Suppressor macrophage (primary cell): Measurements from ENCODE around the gene CDH4.

Experiments
- DNase-seq, 4 experiments: peaks; one replicate each; pipeline ENCODE4 v3.0.0-alpha.2; 2020 to 2022

Gene CDH4

DNA sequence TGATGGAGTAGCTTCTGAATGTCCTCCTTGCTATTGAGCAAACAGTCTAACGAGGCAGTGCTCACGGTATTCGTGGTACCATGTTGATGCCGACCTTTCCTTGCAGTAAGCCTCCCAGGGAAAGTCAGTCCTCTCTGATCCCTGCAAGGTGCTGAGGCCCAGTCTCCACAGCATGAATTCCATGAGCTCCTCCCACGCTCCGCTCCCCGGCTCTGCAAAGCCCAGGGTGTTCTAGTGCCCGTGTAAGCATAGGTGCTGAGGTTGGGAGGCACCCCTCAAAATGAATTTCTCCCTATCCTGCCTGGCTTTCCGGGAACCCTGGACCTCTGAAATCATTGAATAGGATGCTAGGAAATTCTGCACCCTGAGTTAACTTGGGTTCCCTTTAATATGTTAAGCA lies 562.7 kb downstream of the CDH4 start:
- no peak for DNase-seq

DNA sequence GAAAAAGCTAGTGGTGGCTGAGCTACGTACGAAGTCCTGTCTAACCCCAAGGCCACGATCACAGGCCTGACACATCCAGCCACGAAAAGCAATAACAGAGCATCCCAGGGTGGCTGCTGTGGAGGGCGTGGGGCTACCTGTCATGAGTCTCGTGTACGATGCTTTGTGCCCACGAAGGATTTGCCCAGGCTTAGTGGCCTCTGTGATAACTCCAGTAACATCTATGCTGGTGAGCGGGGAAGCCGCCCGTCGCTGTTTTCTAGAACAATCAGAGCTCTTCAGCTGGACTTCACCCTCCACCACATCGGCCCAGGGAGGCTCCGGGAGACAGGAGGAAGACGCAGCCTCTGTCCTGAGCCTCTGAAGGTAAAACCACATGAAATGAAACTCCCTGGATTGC lies 563.1 kb downstream of the CDH4 start:
- DNase-seq, result no peak

GRCh38 chr20:61815678-61816077 lies 563.6 kb downstream of the CDH4 start:
- DNase-seq, result no peak

DNA sequence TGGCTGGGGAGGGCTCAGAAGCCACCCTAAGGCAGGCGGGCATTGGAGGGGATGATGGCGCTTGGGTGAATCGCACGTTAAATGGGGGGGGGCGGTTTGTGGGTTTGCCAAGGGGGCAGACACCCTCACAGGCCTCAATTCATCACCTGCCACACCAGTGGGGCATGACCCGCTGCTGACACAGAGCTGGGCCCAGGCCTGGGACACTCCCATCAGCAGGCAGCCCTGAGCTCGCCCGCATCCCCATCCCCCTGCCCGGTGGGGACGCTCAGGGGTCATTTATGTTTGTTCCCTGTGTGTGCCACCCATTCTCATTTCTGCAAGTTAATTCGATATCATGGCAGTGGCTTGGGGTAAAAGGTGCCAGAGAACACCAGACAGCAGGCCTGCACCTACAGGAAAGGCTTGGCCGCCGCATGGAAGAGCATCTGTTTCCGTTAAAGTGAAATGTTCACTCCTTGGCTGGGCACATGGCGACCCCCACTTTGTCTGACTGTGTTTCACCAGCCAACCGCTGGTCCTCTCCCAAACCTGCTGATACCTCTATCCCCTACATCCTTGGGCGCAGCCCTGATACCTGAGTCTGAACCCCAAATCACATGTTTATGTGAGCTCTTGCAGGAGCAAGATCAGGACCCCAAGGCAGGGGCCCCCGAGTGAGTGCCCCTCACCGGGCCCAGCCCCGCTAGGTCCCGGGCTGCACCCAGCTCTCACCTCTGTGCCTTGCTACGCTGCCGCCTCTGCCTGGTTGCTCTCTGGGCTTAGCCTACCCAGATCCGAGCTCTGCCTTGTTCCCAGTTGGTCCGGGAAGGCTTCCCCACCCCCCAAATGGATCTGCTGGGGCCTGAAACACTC lies 564.8 kb downstream of the CDH4 start:
- DNase-seq, result no peak

DNA sequence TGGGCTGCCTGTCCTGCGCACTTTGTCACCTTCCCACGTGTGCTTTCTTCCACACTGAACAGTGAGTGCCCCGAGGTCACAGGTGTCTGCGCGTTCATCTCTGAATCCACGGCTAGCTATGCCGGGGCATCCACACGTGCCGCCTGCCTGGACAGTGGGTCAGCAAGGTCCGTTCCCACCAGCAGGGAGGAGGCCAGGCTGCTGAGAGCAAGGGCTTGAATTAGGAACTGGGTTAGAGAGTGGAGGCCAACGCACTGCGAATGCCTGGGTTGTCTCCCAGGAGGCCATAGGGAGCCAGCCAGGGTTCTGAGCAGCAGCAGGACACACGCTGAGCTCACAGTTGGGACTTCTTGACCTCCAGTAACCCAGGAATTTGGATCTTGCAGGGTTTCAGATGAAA lies 565.5 kb downstream of the CDH4 start:
- no peak for DNase-seq

DNA sequence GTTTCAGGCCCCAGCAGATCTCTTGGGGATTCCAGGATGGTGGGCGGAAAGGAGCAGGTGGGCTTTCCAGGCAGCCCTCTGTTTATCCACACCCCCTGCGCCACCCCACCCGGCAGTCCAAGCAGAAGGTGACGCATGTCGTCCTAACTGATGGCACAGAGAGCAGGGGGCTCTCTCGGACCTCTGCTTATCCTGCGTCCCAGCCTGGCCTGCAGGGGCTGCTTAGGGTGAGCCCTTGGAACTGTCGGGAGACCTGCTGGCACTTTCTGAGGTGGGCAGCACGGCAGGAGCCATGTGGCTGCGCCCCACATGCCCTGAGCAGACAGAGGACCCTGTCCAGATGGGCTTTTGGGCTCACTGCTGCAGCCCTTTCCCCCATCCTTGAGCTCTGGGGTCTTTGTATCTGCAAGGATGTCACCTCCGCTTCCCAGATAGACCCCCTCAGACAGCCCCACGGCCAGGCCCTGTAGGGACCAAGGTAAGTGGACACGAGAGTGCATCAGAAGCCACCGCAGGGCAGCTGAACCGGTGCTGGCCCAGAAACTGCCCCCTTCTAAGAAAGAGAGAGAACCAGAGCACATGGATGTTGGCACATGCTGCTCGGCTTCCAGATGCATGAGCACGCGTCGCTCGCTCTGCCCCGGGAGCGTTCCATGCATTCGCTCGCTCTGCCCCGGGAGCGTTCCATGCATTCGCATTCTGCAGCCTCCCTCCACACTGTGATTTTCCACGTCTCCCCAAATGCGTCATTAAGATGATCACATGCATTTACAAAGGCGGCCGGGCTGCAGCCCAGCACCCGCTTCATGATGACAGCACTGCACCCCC lies 566.9 kb downstream of the CDH4 start:
- no peak for DNase-seq

- DNase-seq, result no peak
Measured at GRCh38 chr20:61819574-61819846, 567.4 kb downstream of the CDH4 start.

DNA sequence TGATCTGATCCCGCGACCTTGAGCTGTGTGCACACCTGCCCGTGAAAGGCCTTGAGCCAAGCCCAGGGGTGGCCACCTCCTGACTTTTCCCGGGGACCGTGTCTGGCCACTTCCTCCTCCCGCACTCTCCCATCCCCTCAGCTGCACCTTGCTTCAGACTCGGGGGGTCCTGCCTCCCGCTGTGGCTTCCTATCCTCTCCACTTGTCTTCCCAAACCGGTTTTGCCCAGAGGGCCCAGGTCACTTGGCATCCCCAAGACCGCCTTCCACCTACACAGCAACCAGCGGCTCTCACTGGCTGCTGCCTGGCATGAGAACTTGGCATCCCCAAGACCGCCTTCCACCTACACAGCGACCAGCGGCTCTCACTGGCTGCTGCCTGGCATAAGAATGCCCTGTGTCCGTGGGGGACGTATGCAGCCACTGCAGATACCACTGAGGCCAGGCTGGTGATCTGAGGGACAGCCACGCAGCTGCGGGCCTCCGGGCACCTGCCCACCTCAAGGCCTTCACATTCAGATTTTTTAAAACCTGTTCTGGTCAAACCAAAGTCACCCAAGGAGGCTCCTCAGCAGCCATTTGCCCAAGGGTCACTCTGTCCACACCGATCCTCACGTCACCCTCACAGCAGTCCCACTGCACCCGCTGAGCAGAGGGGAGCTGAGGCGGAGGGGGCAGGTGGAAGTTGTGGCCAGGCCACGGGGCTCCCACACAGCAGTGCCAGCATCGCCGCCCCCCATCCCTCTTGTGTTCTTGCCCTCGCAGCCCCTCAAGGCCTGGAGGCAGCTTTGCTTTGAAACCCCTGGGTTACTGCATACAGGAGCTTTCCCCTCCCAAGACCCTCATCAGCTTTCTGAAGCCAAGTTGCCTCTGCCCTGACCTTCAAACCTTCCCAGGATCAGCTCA lies 568.1 kb downstream of the CDH4 start:
- DNase-seq, result no peak

DNA sequence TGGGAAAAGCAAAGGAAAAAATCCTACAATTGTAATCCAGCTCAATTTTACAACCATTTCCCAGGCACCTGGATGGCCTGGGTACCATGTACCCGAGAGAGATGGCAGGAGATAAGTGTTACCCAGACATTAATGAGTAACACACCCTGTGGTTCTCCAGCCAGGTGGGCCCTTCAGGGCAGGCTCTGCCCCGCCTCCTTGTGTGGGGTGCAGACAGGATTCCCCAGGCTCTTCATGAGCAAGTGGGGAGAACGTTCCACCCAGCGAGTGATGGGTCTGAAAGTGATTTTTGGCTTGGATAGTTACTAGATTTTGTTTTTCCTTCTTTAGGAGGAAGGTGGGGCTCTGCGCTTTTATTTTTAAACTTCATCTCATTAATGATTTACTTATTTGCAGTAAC lies 569.7 kb downstream of the CDH4 start:
- DNase-seq, result no peak

- DNase-seq, result no peak
Measured at GRCh38 chr20:61822396-61822795, 570.3 kb downstream of the CDH4 start.

DNA sequence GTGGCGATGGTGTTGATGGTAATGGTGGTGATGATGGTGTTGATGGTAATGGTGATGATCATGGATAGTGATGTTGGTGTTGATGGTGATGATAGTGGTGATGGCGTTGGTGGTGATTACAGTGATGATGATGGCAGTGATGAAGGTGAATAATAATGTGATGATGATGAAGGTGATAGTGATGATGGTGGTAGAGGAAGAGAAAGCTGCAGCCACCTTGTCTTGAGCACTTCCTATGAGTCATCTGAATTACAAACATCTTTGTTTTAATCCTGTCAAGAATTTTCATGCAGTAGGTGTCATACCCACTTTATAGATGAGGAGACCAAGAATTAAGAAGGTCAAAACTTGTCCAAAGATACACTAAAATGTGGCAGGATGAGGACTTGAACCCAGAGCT lies 571.2 kb downstream of the CDH4 start:
- DNase-seq, result no peak

DNA sequence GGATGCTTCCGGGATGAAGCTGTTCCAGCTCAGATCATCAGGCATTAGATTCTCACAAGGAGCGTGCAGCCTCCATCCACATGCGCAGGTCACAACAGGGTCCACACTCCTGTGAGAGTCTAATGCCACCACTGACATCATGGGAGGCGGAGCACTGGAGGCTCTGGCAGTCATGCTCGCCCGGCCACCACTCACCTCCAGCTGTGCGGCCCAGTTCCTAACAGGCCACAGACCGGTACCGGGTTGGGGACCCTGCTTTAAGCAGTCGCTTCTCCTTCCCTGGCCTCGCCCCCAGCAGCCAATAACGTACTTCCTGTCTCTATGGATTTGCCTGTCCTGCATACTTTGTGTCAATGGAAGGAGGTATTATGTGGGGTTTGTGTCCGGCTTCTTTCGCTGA lies 576.8 kb downstream of the CDH4 start:
- no peak for DNase-seq

GRCh38 chr20:61829526-61829925 lies 577.5 kb downstream of the CDH4 start:
- DNase-seq, result no peak

- peak in 1 of 4 experiments; percentile 5 for DNase-seq
Measured at GRCh38 chr20:61830241-61830930, 578.3 kb downstream of the CDH4 start.

GRCh38 chr20:61830991-61831390 lies 578.9 kb downstream of the CDH4 start:
- no peak for DNase-seq

GRCh38 chr20:61832181-61832580 lies 580.1 kb downstream of the CDH4 start:
- DNase-seq, result no peak

DNA sequence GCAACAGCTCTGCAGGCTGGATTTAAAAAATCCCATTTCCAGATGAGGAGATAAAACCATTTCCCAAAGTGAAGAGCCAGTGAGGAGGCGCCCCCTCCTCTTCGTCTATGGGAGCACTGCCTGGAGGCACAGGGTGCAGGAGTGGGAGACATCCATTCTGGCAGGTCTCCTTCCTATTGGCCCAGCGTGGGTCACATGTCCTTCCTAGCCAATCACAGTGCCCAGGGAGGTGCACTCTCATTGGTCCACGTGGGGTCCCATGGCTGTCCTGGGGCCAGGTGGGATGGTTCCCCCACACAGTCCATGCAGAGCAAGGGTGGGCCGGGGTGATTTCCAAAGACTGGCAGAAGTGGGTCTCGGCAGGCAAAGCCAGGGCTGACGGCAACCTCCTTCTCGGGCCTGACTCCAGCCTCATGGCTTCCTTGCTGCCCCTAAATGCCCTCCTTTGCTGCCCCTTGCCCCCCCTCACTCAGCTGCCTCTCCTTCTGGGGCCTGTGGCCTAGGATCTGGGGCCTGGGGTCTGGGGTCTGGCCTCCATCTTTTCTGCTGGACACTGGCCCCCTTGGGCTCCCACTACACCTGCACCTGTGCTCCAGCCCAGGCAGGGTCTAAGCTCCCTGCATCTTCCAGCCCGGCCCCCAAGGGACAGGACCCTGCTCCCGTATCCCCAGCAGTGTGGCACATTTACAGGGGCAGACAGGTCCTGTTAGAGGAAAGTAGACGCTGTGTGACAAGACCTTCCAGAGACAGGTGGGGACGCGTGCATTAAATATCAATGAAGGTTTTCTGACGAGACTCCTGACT lies 581.9 kb downstream of the CDH4 start:
- no peak for DNase-seq

- DNase-seq, result no peak
Measured at GRCh38 chr20:61835301-61835700, 583.2 kb downstream of the CDH4 start.

DNA sequence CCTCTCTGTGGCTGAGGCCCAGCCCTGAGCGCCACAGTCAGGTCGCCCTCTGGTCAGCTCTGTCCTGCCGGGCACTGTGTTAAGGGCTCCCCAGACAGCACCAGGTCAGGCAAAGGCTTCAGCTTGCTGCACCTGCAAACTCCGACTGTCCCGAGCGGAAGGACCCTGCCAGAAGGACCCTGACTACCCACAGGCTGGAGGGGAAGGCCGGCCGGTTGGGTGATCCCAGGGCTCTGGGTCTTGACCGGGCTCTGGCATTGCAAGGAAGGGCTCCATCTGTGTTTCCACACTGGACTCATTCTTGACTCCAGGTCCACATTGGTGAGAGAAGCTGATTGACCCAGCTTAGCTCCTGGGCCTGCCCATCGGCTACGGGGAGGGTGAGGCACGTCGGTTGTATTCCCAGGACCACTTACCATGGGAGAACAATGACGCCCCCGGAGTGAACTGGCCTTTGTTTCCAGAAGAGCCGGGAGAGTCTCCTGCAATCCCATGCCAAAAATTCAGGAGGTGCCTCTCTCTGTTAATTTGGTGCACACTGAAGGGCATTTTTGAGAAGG lies 583.8 kb downstream of the CDH4 start:
- DNase-seq, result no peak

- no peak for DNase-seq
Measured at GRCh38 chr20:61837200-61837599, 585.1 kb downstream of the CDH4 start.

GRCh38 chr20:61839223-61839911 lies 587.3 kb downstream of the CDH4 start:
- DNase-seq, result no peak
